ENCODE results near the gene PCBP3.
"Not testable (repeated sequence)": the region's sequence is repeated elsewhere in the genome, so short reads cannot be mapped to it uniquely, and the experiment has no call there.

Gene PCBP3

GRCh38 chr21:45613881-45614280 lies 29.6 kb upstream of the PCBP3 start:
- DNase-seq (ENCODE audit: low spot score), result no peak

GRCh38 chr21:45615145-45615711 lies 28.3 kb upstream of the PCBP3 start:
- no peak for DNase-seq (ENCODE audit: low spot score)

- DNase-seq (ENCODE audit: low spot score), result no peak
Observed at GRCh38 chr21:45617021-45617921, 26.3 kb upstream of the PCBP3 start.

- no peak for DNase-seq (ENCODE audit: low spot score)
Observed at GRCh38 chr21:45618287-45618686, 25.2 kb upstream of the PCBP3 start.

- no peak for DNase-seq (ENCODE audit: low spot score)
Observed at GRCh38 chr21:45618846-45619485, 24.6 kb upstream of the PCBP3 start.

GRCh38 chr21:45620201-45620923 lies 23.2 kb upstream of the PCBP3 start:
- DNase-seq (ENCODE audit: low spot score), result no peak

- DNase-seq (ENCODE audit: low spot score), result not testable (repeated sequence)
Observed at GRCh38 chr21:45621435-45622331, 21.8 kb upstream of the PCBP3 start.

- DNase-seq (ENCODE audit: low spot score), result no peak
Observed at GRCh38 chr21:45622416-45623097, 21.0 kb upstream of the PCBP3 start.

- DNase-seq (ENCODE audit: low spot score), result no peak
Observed at GRCh38 chr21:45623436-45623835, 20.1 kb upstream of the PCBP3 start.

- not testable (repeated sequence) for DNase-seq (ENCODE audit: low spot score)
Observed at GRCh38 chr21:45626127-45626526, 17.4 kb upstream of the PCBP3 start.

- DNase-seq (ENCODE audit: low spot score), result no peak
Observed at GRCh38 chr21:45629046-45629981, 14.2 kb upstream of the PCBP3 start.

GRCh38 chr21:45630066-45630694 lies 13.3 kb upstream of the PCBP3 start:
- DNase-seq (ENCODE audit: low spot score), result no peak

- no peak for DNase-seq (ENCODE audit: low spot score)
Observed at GRCh38 chr21:45630876-45631275, 12.6 kb upstream of the PCBP3 start.

GRCh38 chr21:45631540-45631939 lies 12.0 kb upstream of the PCBP3 start:
- DNase-seq (ENCODE audit: low spot score), result no peak

GRCh38 chr21:45632160-45632559 lies 11.4 kb upstream of the PCBP3 start:
- DNase-seq (ENCODE audit: low spot score), result no peak

- no peak for DNase-seq (ENCODE audit: low spot score)
Observed at GRCh38 chr21:45632637-45633251, 10.8 kb upstream of the PCBP3 start.

- no peak for DNase-seq (ENCODE audit: low spot score)
Observed at GRCh38 chr21:45634511-45635183, 8.9 kb upstream of the PCBP3 start.
